Esophagus squamous epithelium (tissue), 4 donors: Measurements from ENCODE around the gene OR52J3.

Experiments
- POLR2A ChIP-seq, 4 donors: fragments of 450-650 bp; IDR thresholded peaks; one replicate each; pipeline ENCODE4 v1.6.1; 2017; ENCODE audit warnings: antibody characterized with exemption in 4 of 4, mild to moderate bottlenecking in 4 of 4, moderate library complexity in 3 of 4
- TF ChIP-seq, protein P1 (sequence below), 6 experiments: fragments of 450-650 bp in 4 of 6; fragments of 200-600 bp in 2 of 6; sonication (generic) in 2 of 6; IDR thresholded peaks; one replicate each; pipeline ENCODE4 v1.5.1; 2016 to 2019; ENCODE audit warnings: antibody characterized with exemption in 6 of 6, mild to moderate bottlenecking in 4 of 6, moderate library complexity in 4 of 6

DNA sequence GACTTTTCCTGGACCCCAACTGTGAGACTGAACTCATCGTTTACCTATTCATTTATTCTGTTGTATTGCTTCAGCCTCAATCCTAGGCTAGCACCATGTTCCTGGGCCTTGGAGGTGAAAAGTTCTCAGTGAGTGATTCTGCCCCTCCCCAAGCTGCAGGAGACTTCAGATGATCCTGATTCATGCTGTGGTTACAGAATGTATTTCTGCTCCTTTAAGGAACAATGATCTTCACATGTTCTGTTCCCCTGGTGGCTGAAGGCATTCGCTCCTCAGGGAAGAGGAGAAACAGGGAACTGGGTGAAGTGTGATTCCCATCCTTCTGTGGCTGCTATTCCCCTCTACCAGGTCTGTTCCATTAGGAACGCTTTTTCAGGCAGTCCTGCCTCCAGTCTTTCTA, 25.5 kb downstream of the OR52J3 start:
- TF ChIP-seq POLR2A (IDR thresholded peaks at IDR 0.05), result no peak
- TF ChIP-seq, protein P1, sequence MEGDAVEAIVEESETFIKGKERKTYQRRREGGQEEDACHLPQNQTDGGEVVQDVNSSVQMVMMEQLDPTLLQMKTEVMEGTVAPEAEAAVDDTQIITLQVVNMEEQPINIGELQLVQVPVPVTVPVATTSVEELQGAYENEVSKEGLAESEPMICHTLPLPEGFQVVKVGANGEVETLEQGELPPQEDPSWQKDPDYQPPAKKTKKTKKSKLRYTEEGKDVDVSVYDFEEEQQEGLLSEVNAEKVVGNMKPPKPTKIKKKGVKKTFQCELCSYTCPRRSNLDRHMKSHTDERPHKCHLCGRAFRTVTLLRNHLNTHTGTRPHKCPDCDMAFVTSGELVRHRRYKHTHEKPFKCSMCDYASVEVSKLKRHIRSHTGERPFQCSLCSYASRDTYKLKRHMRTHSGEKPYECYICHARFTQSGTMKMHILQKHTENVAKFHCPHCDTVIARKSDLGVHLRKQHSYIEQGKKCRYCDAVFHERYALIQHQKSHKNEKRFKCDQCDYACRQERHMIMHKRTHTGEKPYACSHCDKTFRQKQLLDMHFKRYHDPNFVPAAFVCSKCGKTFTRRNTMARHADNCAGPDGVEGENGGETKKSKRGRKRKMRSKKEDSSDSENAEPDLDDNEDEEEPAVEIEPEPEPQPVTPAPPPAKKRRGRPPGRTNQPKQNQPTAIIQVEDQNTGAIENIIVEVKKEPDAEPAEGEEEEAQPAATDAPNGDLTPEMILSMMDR (IDR thresholded peaks at IDR 0.05), result no peak
